Testis (tissue), 3 donors: ENCODE data around the gene SYNE1. TPM values are rescaled to one million over a fixed set of nuclear protein-coding genes. Genes with fewer than 3 reads are reported as not detected.

ENCODE experiments used
- DNase-seq: peaks from one replicate; pipeline ENCODE4 v3.0.0-alpha.2; 2019
- H3K27ac ChIP-seq, 2 donors: fragments of 200-600 bp; sonication (generic); one replicate each; pipeline ENCODE4 v1.5.1; 2019
- H3K27me3 ChIP-seq: fragments of 200-600 bp; sonication (generic); one replicate; pipeline ENCODE4 v1.5.1; 2019
- H3K36me3 ChIP-seq: fragments of 200-600 bp; sonication (generic); one replicate; pipeline ENCODE4 v1.5.1; 2017; ENCODE audit warnings: low read depth; ENCODE audit errors: missing control alignments
- H3K4me1 ChIP-seq: fragments of 200-600 bp; sonication (generic); one replicate; pipeline ENCODE4 v1.5.1; 2019
- H3K4me3 ChIP-seq, 2 donors: fragments of 200-600 bp; sonication (generic); one replicate each; pipeline ENCODE4 v1.5.1; 2017 to 2019
- H3K9me3 ChIP-seq: fragments of 200-600 bp; sonication (generic); one replicate; pipeline ENCODE4 v1.5.1; 2017
- CTCF ChIP-seq, 3 experiments: fragments of 450-650 bp in 2 of 3; fragments of 200-600 bp in 1 of 3; sonication (generic) in 1 of 3; IDR thresholded peaks; one replicate each; pipeline ENCODE4 v1.5.1; 2016 to 2019; ENCODE audit warnings: antibody characterized with exemption in 3 of 3, mild to moderate bottlenecking in 2 of 3, moderate library complexity in 1 of 3
- POLR2A ChIP-seq: fragments of 450-650 bp; IDR thresholded peaks from one replicate; pipeline ENCODE4 v1.6.1; 2017; ENCODE audit warnings: antibody characterized with exemption, mild to moderate bottlenecking, moderate library complexity
- WGBS, 2 donors: methylation state at CpG; one replicate each; pipeline ENCODE4 v1.1.5; 2018; 5-methylcytosine and 5-hydroxymethylcytosine counted together
- intact Hi-C: fragments of 100-400 bp; cut with DNase I; formaldehyde crosslinking; loops from one replicate; pipeline ENCODE4 v1.15.1; 2023; ENCODE audit warnings: low total_unique reads
- polyA plus RNA-seq: library from polyadenylated mRNA; stranded (reverse); fragments of 350-450 nt; fragmentation: Illumina TruSeq; extraction: RNeasy Lipid Tissue Mini Kit (QIAGEN cat#74804); gene quantifications from one replicate; pipeline ENCODE4 v1.2.3, GENCODE V29; 2014; ENCODE audit warnings: low read depth, low replicate concordance; ENCODE audit not compliant: insufficient read depth
- total RNA-seq, 2 donors: library from RNA; depleted of rRNA; stranded (reverse); fragments of >200 nt; gene quantifications; one replicate each; pipeline ENCODE4 v1.2.3, GENCODE V29; 2016

The SYNE1 gene
- total and polyA plus RNA-seq, 3 donors from 2014 or later = 57.2 to 255 (median 228) TPM

- intact Hi-C loops = no loop called here
- no peak for DNase-seq
- H3K36me3 ChIP-seq = no peaks in the 10 kb centered on the region
- TF ChIP-seq POLR2A (no peak), CTCF (IDR thresholded peaks at IDR 0.05) (no peak)
- H3K9me3 ChIP-seq = no peaks in the 10 kb centered on the region
- 33 to 45% methylated on average over 1 of the region's 1 CpG for WGBS, 2 donors
- peak overlapping the region in 1 of 2 donors; percentile 65 for H3K27ac ChIP-seq
- H3K4me3 ChIP-seq = no peak overlapping the region
- no peaks in the 10 kb centered on the region for H3K27me3 ChIP-seq
- peaks cover 20% of the 10 kb centered on the region for H3K4me1 ChIP-seq
Observed at GRCh38 chr6:152272486-152272885, 364.7 kb downstream of the SYNE1 start.

- DNase-seq = peak; percentile 47
- no peaks in the 10 kb centered on the region for H3K36me3 ChIP-seq
- WGBS, 2 donors = 58 to 62% methylated on average over 6 of the region's 6 CpGs
- no peak overlapping the region for H3K4me3 ChIP-seq
- intact Hi-C loops = no loop called here
- no peaks in the 10 kb centered on the region for H3K9me3 ChIP-seq
- peak overlapping the region; percentile 13 to 65 for H3K27ac ChIP-seq
- H3K4me1 ChIP-seq = peaks cover 20% of the 10 kb centered on the region
- H3K27me3 ChIP-seq = no peaks in the 10 kb centered on the region
- TF ChIP-seq CTCF (IDR thresholded peaks at IDR 0.05) (no peak), POLR2A (no peak)
Observed at GRCh38 chr6:152271776-152272464, 365.2 kb downstream of the SYNE1 start.

GRCh38 chr6:152270301-152270925 is 366.7 kb downstream of the SYNE1 start:
- peaks cover 24% of the 10 kb centered on the region for H3K4me1 ChIP-seq
- DNase-seq = no peak
- intact Hi-C loops = no loop called here

GRCh38 chr6:152268846-152269442 is 368.2 kb downstream of the SYNE1 start:
- H3K36me3 ChIP-seq = no peaks in the 10 kb centered on the region
- H3K9me3 ChIP-seq = no peaks in the 10 kb centered on the region
- H3K27me3 ChIP-seq = no peaks in the 10 kb centered on the region
- no peak for DNase-seq
- peaks cover 24% of the 10 kb centered on the region for H3K4me1 ChIP-seq
- no peak for TF ChIP-seq CTCF (IDR thresholded peaks at IDR 0.05)
- no peak for TF ChIP-seq POLR2A
- WGBS, 2 donors = 84 to 87% methylated on average over 8 of the region's 8 CpGs
- intact Hi-C loops = no loop called here
- H3K27ac ChIP-seq = no peak overlapping the region
- H3K4me3 ChIP-seq = no peak overlapping the region

More at GRCh38 chr6:152270301-152270925, 366.7 kb downstream of the SYNE1 start:
- no peaks in the 10 kb centered on the region for H3K36me3 ChIP-seq
- H3K27me3 ChIP-seq = no peaks in the 10 kb centered on the region
- H3K27ac ChIP-seq = no peak overlapping the region
- H3K9me3 ChIP-seq = no peaks in the 10 kb centered on the region
- WGBS, 2 donors = 59 to 68% methylated on average over 1 of the region's 1 CpG
- H3K4me3 ChIP-seq = no peak overlapping the region
- no peak for TF ChIP-seq CTCF (IDR thresholded peaks at IDR 0.05)
